Endothelial cell of umbilical vein (primary cell): ENCODE data around the gene DYNLT1. TPM values are rescaled to one million over a fixed set of nuclear protein-coding genes. Genes with fewer than 3 reads are reported as not detected.

Source experiments
- microRNA-seq: library from miRNA; unstranded; fragments of <30 nt; microRNA quantifications from one replicate; pipeline ENCODE4 v1.2.0, GENCODE V29; 2021; ENCODE audit warnings: borderline number of aligned reads, borderline replicate concordance
- polyA plus RNA-seq, 4 experiments: library from polyadenylated mRNA; depleted of rRNA in 3 of 4; stranded (reverse) in 3 of 4; unstranded in 1 of 4; fragments of >200 nt; gene quantifications; 2 replicates each; pipeline versions ENCODE4 v1.2.1 to v1.2.3, GENCODE V29; 2011 to 2012; ENCODE audit warnings: missing spikeins in 1 of 4
- small RNA-seq: library from RNA; depleted of rRNA; stranded (forward); fragments of <200 nt; gene quantifications from one replicate; pipeline ENCODE3, GENCODE V24; 2012; ENCODE audit warnings: low replicate concordance, low read depth; ENCODE audit not compliant: insufficient read depth, insufficient read length
- total RNA-seq: library from RNA; stranded (reverse); gene quantifications from 2 replicates; pipeline ENCODE4 v1.2.3, GENCODE V29; 2021

DYNLT1 gene
- total and polyA plus RNA-seq, 2 donors (not counting 3 experiments of a cell fraction or from before 2014, with no cell fraction given): 162 to 267 TPM

Small RNAs within 50 kb of the gene (microRNA-seq; reads per million reads assigned to microRNA genes)
- not detected for gene MIR7161

Small RNAs within 50 kb of the gene (small RNA-seq; reads per million reads assigned to genes)
- gene MIR7161: not detected

Other genes with a start within 250 kb of the DYNLT1 start
- 33.5 and 34.5 TPM in 2 replicates for gene TMEM181, start 84.7 kb downstream of the DYNLT1 start, total RNA-seq
- gene TMEM181, start 84.7 kb downstream of the DYNLT1 start, polyA plus RNA-seq: 16.1 and 21.7 TPM in 2 replicates
- gene SYTL3, start 5.3 kb upstream of the DYNLT1 start, total RNA-seq: 0.74 and 0.77 TPM in 2 replicates
- 0.46 and 0.59 TPM in 2 replicates for gene SYTL3, start 5.3 kb upstream of the DYNLT1 start, polyA plus RNA-seq
- 105 and 108 TPM in 2 replicates for gene EZR, start 174.6 kb upstream of the DYNLT1 start, total RNA-seq
- 54.5 and 58.5 TPM in 2 replicates for gene EZR, start 174.6 kb upstream of the DYNLT1 start, polyA plus RNA-seq